HG02884 (cell line): ENCODE data around the gene MTCH1.

ENCODE experiments used
- ATAC-seq: cut with Tn5 transposase; IDR thresholded peaks from one replicate; pipeline ENCODE4 v1.9.1; 2021; ENCODE audit warnings: mild to moderate bottlenecking, moderate library complexity; ENCODE audit not compliant: unreplicated experiment

Gene MTCH1

GRCh38 chr6:36985808-36986703 lies at the start of gene MTCH1:
TSS of gene MTCH1 (minus strand) at chr6:36986196. CDS start at chr6:36986173, 23 bp downstream.
- ATAC-seq, result peak; percentile 73

- no peak for ATAC-seq
Measured at GRCh38 chr6:37033819-37034795, 48.1 kb upstream of the MTCH1 start.

GRCh38 chr6:37033255-37033654 lies 47.3 kb upstream of the MTCH1 start:
- ATAC-seq, result no peak

GRCh38 chr6:37032239-37032638 lies 46.2 kb upstream of the MTCH1 start:
- ATAC-seq, result no peak

GRCh38 chr6:37030599-37030998 lies 44.6 kb upstream of the MTCH1 start:
- no peak for ATAC-seq

GRCh38 chr6:37029249-37029971 lies 43.4 kb upstream of the MTCH1 start:
- no peak for ATAC-seq

GRCh38 chr6:37027811-37028469 lies 41.9 kb upstream of the MTCH1 start:
- no peak for ATAC-seq

- no peak for ATAC-seq
Measured at GRCh38 chr6:37027036-37027720, 41.2 kb upstream of the MTCH1 start.

- ATAC-seq, result no peak
Measured at GRCh38 chr6:37025621-37026466, 39.8 kb upstream of the MTCH1 start.

- no peak for ATAC-seq
Measured at GRCh38 chr6:37024656-37025337, 38.8 kb upstream of the MTCH1 start.

- ATAC-seq, result no peak
Measured at GRCh38 chr6:37022135-37022863, 36.3 kb upstream of the MTCH1 start.

GRCh38 chr6:37021356-37022129 lies 35.5 kb upstream of the MTCH1 start:
- ATAC-seq, result no peak

GRCh38 chr6:37020812-37021211 lies 34.8 kb upstream of the MTCH1 start:
- no peak for ATAC-seq

GRCh38 chr6:37020381-37020780 lies 34.4 kb upstream of the MTCH1 start:
- ATAC-seq, result no peak

GRCh38 chr6:37019065-37019450 lies 33.1 kb upstream of the MTCH1 start:
- no peak for ATAC-seq

GRCh38 chr6:37018198-37019064 lies 32.4 kb upstream of the MTCH1 start:
- ATAC-seq, result peak; percentile 85
